SKM-1 (cell line): ENCODE measurements around the gene MAP3K14.

ENCODE experiments used
- DNase-seq: peaks from one replicate; lab custom pipeline; 2025; ENCODE audit not compliant: unreplicated experiment; lab: John Stamatoyannopoulos, UW

Gene MAP3K14

DNA sequence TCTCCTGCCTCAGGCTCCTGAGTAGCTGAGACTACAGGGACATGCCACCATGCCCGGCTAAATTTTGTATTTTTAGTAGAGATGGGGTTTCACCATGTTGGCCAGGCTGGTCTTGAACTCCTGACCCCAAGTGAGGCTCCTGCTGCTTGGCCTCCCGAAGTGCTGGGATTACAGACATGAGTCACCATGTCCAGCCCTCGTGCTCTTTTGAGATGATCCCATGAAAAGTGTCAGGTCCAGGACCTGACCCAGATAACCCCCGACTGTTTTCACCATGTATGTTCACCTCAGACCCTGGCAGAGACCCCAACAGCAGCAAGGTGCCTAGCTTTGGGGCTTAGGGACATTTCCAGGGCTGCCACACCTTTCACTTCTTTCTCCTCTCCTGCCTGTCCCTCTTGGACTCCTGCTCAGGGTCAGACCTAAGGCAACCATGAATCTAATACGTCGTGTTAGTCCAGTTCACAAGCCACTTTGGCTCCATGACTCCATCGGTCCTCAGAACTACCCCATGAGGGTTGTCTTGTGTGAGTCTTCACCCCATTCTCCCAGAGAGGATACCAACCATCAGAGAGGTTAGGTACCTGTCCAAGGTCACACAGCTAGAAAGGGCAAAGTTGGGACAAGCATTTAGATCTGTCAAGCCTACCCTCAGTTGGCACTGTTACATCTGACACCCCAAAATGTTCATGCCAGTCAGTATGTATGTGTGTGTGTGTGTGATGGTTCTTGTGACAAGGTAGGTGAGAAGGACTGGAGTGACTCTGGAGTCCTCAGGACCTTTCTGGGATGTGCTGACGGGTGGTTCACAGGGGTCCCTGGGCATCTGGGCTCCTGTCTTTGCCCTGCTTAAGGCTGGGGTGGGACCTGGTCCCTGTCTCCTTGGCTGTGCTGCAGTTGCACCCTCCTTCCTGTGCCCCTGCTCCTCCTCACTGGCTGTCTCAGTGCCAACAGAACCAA is 23.1 kb upstream of the MAP3K14 start:
- DNase-seq = no peak

DNA sequence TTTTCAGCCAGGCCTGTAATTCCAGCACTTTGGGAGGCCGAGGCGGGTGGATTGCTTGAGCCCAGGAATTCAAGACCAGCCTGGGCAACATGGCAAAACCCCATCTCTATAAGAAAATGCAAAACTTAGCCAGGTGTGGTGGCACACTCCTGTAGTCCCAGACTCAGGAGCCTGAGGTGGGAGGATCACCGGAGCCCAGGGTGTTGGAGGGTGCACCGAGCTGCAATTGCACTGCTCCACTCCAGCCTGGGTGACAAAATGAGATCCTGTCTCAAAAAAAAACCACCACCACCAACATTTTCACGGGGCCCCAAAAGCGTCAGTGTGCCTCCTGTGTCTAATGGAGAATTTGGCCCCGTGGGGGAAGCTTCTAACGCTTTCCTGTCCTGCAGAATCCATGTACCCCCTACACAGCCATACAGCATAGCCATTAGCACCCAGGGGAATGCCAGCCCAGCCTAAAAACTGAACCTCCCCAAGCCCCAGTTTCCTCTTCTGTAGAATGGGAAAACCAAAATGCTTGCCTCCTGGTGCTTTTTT is 22.2 kb upstream of the MAP3K14 start:
- no peak for DNase-seq

DNA sequence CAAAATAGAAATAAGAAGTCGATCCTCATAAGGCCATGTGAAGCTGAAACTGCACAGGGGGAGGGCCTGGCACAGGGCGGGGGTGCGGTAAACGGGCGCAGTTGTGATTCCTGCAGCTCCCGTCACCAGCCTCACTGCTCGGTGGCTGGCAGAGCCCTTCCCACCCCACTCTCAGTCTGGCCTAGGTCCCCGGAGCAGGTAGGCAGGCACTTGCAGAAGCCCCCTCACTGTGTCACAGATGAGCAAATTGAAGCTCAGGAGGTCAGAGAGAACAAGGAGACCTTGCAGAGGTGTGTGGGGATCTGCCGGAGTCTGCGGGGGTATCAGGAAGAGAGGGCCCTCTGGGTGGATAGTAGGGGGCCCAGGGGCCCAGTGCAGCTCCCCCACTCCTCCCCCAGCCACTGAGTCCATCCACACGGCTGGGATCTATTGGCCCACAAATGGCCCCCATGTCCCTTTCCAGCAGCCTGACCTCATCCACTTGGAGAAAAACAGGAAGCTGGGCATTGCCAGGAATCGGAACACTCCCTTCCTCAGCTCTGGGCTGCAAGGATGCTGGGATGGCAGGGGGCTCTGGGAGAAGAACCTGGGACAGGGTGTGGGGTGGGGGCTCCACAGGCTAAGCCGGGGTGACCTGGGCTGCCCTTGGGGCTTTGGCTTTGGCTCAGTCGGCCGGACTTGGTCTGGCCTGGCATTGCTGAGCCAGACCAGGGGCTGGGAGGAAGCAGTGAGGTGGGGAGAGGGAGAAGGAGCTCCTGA is 21.4 kb upstream of the MAP3K14 start:
- DNase-seq = no peak

DNA sequence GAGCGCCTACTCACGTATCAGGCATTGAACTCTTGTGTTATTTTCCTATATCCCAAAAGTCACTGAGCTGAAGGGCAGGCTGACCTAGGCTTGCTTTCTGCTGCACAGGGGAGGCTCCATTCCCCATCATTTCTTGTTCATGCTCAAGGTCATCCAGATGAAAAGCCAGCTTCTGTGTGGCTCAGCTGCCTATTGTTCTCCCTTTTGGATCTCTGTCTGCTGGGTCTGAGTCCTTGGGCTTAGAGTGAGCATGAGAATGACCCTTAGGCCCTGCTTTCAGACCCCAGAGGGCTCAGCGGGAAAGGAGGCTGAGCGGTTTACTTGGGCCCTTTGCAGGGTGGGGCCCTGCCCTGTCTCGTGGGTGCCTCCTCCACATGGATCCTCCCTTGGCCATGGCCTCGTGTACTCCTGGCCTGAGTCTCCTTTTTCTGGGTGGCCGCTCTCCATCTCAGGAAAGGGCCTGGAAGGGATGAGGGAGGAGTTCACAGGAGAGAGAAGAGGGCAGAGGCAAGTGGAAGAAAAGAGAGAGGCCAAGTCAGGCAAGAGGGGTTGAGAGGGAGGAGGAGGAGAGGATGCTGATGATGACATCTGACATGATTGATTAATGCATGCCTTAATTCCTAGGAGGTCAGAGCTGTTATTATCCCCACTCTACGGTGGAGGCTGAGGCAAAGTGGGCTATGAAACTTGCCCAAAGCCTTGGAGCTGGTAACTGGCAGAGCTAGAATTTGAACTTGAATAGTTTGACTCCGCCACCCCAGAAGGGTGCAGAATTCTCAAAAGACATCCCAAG is 19.8 kb upstream of the MAP3K14 start:
- DNase-seq = no peak

DNA sequence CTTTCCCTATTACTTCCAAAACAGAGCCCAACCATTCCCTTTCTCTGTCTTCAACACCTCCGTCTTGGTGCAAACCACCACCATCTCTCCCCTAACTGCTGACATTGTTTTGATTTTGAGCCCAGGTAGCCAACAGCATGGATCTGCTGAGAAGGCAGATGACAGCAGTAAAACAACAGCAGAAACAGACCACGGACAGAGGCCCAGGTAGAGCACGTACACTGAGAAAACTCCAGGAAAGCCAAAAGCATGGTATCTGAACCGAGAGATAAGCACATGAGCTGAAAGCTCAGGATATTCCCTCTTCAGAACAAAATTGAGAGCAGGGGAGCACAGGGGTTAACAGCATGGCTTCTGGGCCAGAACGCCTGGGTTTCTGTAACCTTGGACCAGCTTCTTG is 18.9 kb upstream of the MAP3K14 start:
- no peak for DNase-seq

DNA sequence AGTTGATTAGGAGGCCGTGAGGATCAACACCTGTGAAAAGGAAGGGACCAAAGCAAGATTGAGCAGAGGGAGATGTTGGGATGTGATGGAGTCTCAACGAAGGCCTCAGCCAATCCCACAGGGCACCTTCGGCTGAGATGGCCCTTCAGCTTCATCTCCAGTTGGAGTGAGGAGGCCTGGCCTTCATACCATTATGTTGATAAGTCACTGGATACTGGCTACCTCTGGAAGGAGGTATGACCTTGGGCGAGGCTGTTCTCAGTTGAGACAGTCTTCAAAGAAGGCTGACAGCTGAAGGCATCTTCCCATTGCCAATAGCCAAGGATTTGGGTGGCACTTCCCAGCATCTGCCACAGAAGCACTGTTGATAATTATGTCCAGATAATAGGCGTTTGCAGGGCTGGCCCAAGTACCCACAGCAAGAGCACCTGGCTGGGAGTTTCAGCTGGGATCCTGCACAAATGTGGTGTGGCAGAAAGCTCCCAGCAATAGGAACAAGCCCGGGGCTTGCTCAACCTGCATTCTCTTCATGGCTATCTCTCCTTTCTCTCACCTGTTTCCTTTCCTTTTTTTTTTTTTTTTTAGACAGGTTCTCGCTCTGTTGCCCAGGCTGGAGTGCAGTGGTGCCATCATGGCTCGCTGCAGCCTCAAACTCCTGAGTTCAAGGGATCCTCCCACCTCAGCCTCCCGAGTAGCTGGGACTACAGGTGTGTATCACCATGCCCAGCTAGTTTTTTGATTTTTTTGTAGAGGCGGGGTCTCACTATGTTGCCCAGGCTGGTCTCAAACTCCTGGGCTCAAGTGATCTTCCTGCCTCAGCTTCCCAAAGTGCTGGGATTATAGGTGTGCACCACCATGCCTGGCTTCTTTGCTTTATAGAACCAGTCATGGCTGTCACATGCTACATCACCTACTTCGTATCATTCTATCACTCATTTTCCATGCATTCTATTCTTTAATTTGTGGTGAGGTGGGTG is 18.2 kb upstream of the MAP3K14 start:
- DNase-seq = no peak

DNA sequence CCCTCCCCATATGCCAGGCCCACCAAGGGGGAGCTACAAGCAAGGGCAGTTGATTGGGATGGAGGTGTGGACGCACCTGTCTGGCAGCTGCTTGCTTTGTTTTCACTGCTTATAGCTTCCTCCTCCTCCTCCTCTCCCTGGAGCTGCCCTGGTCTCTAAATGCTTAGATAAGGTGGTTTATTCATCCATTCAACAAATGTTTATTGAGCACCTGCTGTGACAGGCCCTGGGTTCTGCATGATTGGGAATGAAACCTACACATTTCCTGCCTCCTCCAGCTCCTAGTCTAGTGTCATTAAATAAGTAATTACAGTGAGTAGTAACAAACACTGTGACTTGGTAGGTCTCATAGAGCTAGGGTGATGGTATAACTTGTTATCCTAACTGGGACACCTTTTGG is 17.4 kb upstream of the MAP3K14 start:
- no peak for DNase-seq

DNA sequence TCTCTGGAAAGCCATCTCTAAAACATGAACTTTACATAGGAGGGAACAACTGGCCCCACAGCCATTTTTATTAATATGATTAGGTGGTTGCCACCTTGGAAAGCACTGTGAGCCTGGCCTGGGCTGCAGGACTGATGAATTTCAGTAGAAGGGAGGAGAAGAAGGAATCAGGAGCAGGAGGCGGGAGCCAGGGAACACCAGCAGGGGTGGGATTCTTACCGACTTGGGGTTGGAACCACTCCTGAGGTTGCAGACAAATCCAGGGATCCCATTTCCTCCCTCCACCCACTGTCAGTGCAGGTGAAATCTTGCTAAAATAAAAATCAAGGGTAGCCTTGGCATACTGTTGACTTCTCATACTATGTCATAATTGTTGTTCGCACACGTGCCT is 16.9 kb upstream of the MAP3K14 start:
- no peak for DNase-seq

DNA sequence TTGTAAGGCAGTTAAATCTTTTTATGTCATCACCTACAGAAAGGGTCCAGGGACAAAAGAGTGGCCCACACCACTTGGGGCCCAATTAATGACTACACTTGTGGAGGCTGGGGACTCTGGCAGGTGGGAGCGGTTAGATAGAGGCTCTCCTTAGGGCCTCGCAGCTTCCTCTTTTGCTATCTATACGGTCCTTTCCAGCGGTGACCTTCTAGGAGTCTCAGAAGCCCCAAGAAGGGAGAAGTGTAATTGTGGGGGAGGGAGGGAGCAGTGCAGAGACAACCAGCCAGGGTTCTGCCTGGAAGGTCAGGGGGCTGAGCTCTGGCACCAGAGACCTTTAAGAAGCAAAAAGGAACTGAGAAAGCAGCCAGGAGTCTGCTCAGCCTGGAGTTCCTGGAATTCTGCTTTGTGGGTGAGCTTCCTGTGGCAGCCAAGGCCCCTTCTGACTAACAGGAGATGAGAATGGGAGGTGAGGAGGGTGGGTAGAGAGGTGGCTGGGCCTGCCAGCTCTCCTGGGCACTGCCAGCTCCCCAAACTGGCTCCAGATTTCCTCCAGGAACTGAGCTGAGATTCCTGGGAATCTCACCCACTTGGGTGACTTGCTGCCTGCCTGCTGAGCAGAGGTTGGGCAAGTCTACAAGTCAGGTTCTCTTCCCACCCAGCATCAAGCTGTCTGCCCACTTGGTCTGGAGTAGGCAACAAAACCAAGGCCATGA is 16.3 kb upstream of the MAP3K14 start:
- DNase-seq = peak; percentile 21

DNA sequence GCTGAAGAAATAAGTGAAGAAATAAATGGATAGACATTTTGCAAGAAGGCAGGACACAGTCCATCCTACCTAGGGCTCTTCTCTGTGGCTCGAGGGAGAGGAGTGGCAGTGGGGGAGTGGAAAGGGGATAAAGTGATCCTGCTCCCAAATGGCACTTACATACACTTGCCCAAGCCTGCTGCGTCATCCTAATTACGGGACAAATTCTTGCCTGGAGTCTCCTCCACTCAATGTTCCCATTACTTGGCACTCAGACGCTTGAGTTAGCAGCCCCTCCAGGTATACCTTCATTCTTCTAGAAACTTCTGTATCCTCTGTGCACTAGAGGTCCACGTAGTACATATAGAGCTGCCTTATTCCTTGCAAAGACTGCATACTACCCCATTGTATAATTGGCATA is 15.7 kb upstream of the MAP3K14 start:
- DNase-seq = no peak

DNA sequence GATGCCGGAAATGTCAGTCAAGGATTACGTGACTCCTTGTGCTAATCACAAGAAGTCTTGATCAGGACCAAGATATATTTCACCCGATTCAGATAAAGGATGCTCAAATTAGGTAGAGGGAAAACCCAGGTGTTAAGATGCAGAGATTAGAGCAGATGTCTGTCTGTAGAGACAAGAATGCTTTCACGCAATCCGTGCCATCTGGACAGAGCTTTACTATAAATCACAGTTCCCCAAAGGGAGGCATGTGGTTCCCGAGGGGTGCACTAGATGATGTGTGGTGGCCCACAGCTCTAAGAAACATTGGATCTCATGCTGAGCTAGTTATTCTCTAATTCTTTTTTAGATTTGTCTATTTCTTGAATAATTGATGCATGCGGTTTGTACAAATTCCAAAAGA is 9.8 kb upstream of the MAP3K14 start:
- no peak for DNase-seq

DNA sequence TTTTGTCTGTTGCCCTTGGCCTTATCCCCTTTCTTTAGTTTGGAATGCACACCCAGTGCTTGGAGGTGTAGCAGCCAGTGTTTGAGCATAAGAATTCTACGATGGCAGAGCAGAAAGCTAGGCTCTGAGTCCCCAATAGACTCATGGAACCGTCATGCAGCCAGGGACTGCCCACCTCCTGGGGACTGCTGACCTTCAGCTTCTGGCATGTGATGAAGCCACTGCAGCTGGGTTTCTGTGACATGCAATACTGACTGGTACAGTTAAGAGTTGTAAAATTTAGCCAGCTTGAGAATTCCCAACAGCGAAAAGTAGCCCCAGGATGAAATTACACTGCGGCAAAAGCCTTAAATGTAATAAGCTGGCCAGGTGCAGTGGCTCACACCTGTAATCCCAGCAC is 9.0 kb upstream of the MAP3K14 start:
- DNase-seq = no peak

DNA sequence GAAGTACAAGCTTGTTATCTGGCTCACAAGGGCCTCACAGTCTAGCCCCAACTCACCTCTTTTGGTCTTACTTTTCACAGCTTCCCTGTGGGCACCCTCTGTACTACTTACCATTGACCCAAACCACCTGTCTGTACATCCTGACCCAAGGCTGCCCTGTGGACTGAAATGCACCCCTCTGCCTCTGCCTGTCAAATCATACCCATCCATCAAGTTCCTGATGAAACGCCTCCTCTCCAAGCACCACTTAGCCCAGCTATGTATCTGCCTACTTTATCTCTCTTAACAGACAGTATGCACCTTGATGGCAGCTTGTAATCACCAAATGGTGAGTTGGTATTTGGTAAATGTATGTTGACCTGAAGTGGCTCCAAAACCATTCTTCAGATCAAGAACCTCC is 7.5 kb upstream of the MAP3K14 start:
- DNase-seq = no peak

DNA sequence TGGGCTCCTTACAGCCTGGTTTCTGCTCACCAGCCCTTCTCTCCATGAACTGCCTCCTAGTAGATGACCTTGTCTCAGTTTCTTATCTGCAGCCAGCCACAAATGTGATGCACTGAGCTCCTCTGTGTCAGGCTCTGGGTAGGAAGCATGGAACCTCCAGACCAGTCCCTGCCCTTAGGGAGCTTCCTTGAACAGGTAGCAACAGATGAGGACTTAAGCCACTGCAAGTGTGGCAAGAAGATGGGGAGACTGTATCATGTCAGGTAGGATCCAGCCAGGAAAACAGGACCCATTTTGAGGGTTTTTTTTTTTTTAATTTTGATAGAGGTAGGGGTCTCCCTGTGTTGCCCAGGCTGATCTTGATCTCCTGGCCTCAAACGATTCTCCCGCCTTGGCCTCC is 5.3 kb upstream of the MAP3K14 start:
- no peak for DNase-seq

DNA sequence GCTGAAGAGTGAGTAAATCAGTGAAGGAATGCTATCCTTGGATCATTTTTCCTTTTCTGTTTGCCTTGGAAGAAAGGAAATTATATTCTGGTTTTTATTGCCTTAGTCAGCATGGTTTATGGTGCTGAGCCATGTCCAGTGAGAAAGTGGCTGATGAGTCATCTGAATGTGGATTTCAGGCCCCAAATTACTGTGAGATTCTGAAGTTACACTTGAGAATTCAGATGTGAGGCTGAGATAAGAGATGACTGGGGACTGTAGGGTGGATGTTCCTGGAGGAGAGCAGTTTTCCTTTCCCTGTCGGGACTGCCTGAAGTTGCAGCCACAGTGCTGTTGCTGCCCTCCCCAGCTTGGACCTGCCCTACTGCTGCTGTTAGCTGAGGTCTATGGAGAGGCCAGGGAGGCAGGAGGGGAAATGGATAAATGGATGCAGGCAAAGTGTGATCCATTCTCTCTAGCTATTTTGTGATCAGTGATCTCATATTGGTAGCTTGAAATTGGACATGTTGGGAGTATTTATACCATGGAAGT is 4.2 kb upstream of the MAP3K14 start:
- no peak for DNase-seq

DNA sequence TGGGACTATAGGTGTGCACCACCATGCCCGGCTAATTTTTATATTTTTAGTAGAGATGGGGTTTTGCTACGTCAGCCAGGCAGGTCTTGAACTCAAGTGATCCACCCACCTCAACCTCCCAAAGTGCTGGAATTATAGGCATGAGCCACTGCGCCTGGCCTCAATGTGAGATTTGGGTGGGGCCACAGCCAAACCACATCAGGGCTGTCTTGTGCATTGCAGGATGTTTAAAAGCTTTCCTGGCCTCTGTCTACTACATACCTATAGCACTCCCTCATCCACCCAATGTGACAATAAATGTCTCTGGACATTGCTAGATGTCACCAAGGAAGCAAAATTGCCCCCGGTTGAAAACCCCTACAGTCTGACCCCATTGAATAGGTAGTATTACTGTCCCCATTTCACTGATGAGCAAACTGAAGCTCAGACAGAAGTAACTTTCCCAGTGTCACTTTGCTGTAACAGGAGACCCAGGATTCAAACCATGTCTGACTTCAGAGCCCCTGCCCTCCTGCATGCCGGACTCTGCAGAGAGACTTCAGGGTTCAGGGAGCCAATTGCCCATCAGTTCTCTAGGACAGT is 3.6 kb upstream of the MAP3K14 start:
- no peak for DNase-seq

DNA sequence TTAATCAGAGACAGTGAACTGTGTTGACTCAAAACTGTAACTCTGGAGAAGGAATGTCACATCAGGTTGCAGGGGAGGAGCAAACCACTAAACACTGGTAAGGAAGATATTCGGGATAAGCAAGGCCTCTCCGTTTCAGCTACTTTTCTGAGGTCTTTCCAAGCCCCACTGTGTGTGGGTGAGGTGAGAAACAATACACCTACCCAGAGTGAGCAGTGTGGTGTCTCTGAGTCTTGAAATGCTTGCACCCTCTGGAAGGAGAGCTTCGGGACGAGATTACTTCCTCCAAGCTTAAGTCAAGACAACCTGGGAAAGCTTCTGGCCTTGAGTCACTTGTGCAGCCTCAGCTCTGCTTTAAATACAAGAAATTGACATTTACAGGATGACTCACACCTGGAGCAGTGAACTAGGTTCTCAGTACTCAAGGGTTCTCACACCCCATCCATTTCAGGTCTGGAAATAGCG is 2.5 kb upstream of the MAP3K14 start:
- no peak for DNase-seq

DNA sequence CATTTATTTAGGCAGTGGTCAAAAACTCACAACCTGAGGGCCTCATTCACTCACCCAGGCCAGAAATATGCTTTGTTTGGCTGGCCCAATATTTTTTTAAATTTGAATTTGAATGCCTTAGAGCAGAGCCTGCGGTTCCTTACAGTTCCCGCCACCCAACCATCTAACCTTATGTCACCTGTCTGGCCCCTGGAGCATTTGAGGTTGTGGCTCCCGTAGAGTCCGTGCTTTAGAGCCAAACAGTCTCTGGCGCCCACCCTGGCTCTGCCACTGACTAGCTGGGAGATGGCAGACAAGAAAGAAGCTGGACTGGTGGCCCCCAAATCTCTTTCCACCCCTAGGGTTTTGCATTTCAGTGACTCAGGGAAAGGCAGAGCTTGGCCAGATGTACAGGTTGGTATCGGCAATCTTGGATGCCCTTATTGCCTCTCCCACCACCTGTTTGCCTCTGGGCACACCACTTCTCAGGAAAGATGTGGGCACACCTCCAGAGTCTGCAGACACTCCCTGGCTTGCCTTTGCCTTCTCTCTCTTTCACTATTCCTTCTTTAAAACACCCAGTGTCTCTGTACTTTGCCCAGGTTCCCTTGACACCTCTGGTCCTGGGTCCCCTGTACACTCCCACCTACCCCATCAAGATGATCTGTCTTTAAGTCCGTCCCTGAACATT is 1.9 kb upstream of the MAP3K14 start:
- DNase-seq = no peak
